ENCODE data around the gene RSF1. TPM values are rescaled to one million over a fixed set of nuclear protein-coding genes. Genes with fewer than 3 reads are reported as not detected.

Gene RSF1
- total and polyA plus RNA-seq, 2 experiments from 2014 or later: 47.9 to 48.8 TPM

DNA sequence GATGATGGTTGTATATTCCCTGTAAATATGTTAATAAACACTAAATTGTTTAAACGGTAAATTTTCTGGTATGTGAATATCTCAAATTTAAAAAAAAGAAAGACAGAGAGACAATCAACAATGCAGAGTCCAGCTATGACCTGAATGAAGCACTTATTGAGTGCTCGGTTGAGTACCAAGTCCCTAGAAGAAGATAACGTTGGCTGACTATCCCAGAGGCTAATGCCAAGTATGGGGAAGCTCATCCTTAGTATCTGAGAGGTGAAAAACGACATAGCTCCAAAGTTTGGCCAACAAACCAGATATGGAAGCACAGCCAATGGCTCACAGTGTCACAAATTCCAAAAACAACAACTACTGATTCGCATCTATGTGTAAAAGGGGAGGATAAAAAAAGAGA lies 71.3 kb downstream of the RSF1 start:
- Histone ChIP-seq H4K20me1 (ENCODE audit: insufficient read depth, poor library complexity, severe bottlenecking) (peaks cover 9% of the 10 kb centered on the region), H3K79me2 (peaks cover 60% of the 10 kb centered on the region)
- WGBS (ENCODE audit: low lambda C conversion rate, missing lambda C conversion rate): 94% methylated on average over 5 of the region's 5 CpGs

GRCh38 chr11:77748266-77748665 lies 72.3 kb downstream of the RSF1 start:
- Histone ChIP-seq H3K4me1 (ENCODE audit: insufficient read depth) (peaks cover 7% of the 10 kb centered on the region), H4K20me1 (ENCODE audit: insufficient read depth, poor library complexity, severe bottlenecking) (peaks cover 9% of the 10 kb centered on the region), H3K9me3 (ENCODE audit: low read depth) (no peaks in the 10 kb centered on the region), H3K4me3 (no peak overlapping the region), H3K27ac (no peak overlapping the region), H3K27me3 (no peaks in the 10 kb centered on the region), H3K79me2 (peaks cover 57% of the 10 kb centered on the region), H3K4me2 (no peak overlapping the region), H3K9me2 (replicated peaks; ENCODE audit: insufficient read depth) (no peaks in the 10 kb centered on the region), H3K36me3 (replicated peaks; ENCODE audit: insufficient read depth, low read depth) (no peaks in the 10 kb centered on the region), H2AFZ (no peak overlapping the region)
- DNase-seq (ENCODE audit: low spot score): no peak
- TF ChIP-seq CTCF (IDR thresholded peaks at IDR 0.05; ENCODE audit: poor library complexity): no peak
- WGBS (ENCODE audit: low lambda C conversion rate, missing lambda C conversion rate): 93% methylated on average over 5 of the region's 5 CpGs

More for the DNA sequence above, 71.3 kb downstream of the RSF1 start:
- Histone ChIP-seq H3K4me3 (no peak overlapping the region), H2AFZ (no peak overlapping the region), H3K36me3 (replicated peaks; ENCODE audit: insufficient read depth, low read depth) (no peaks in the 10 kb centered on the region), H3K27me3 (no peaks in the 10 kb centered on the region), H3K9me3 (ENCODE audit: low read depth) (no peaks in the 10 kb centered on the region), H3K9me2 (replicated peaks; ENCODE audit: insufficient read depth) (no peaks in the 10 kb centered on the region), H3K4me2 (no peak overlapping the region), H3K4me1 (ENCODE audit: insufficient read depth) (peaks cover 7% of the 10 kb centered on the region), H3K27ac (no peak overlapping the region)
- TF ChIP-seq EZH2phosphoT487 (IDR thresholded peaks at IDR 0.05; ENCODE audit: low read depth, severe bottlenecking, unreplicated experiment) (no peak), CTCF (IDR thresholded peaks at IDR 0.05; ENCODE audit: poor library complexity) (no peak), EZH2 (IDR thresholded peaks at IDR 0.05; ENCODE audit: borderline replicate concordance) (no peak)
- no peak for DNase-seq (ENCODE audit: low spot score)

- peaks cover 6% of the 10 kb centered on the region for H3K4me1 ChIP-seq (ENCODE audit: insufficient read depth)
- TF ChIP-seq CTCF (IDR thresholded peaks at IDR 0.05; ENCODE audit: poor library complexity) (no peak), EZH2phosphoT487 (IDR thresholded peaks at IDR 0.05; ENCODE audit: low read depth, severe bottlenecking, unreplicated experiment) (no peak), EZH2 (IDR thresholded peaks at IDR 0.05; ENCODE audit: borderline replicate concordance) (no peak)
- no peak for DNase-seq (ENCODE audit: low spot score)
- no peak overlapping the region for H3K4me2 ChIP-seq
- no peaks in the 10 kb centered on the region for H3K9me2 ChIP-seq (replicated peaks; ENCODE audit: insufficient read depth)
- H3K27me3 ChIP-seq: no peaks in the 10 kb centered on the region
- no peaks in the 10 kb centered on the region for H3K9me3 ChIP-seq (ENCODE audit: low read depth)
- H4K20me1 ChIP-seq (ENCODE audit: insufficient read depth, poor library complexity, severe bottlenecking): peaks cover 6% of the 10 kb centered on the region
- H3K4me3 ChIP-seq: no peak overlapping the region
- H3K79me2 ChIP-seq: peaks cover 54% of the 10 kb centered on the region
- H3K27ac ChIP-seq: no peak overlapping the region
- no peak overlapping the region for H2AFZ ChIP-seq
- WGBS (ENCODE audit: low lambda C conversion rate, missing lambda C conversion rate): 98% methylated on average over 3 of the region's 3 CpGs
- H3K36me3 ChIP-seq (replicated peaks; ENCODE audit: insufficient read depth, low read depth): no peaks in the 10 kb centered on the region
Measured at GRCh38 chr11:77747381-77747969, 73.0 kb downstream of the RSF1 start.

DNA sequence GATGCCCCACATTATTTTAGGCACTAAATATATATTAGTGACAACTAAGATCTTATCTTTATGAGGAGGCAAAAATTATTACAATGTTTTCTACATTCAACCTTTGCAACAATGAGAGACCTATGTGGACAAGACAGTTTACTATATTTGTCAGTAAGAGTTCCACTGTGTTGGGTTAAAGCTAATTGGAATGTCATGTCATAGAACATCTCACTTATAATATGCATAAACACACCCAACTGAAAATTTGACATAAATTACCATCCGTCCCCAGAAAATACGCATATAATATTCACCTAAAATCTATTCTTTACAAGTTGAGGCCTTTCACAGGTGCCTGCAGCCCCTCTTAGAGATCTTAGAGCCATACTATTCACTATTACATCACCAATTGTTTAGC lies 84.0 kb downstream of the RSF1 start:
- H3K4me3 ChIP-seq: no peak overlapping the region
- peaks cover 2% of the 10 kb centered on the region for H3K79me2 ChIP-seq
- 94% methylated on average over 2 of the region's 2 CpGs for WGBS (ENCODE audit: low lambda C conversion rate, missing lambda C conversion rate)
- no peak overlapping the region for H3K27ac ChIP-seq
- DNase-seq (ENCODE audit: low spot score): no peak
- no peaks in the 10 kb centered on the region for H3K9me3 ChIP-seq (ENCODE audit: low read depth)
- H3K4me1 ChIP-seq (ENCODE audit: insufficient read depth): no peaks in the 10 kb centered on the region
- no peak for TF ChIP-seq EZH2 (IDR thresholded peaks at IDR 0.05; ENCODE audit: borderline replicate concordance)
- TF ChIP-seq EZH2phosphoT487 (IDR thresholded peaks at IDR 0.05; ENCODE audit: low read depth, severe bottlenecking, unreplicated experiment): no peak
- TF ChIP-seq CTCF (IDR thresholded peaks at IDR 0.05; ENCODE audit: poor library complexity): no peak
- no peaks in the 10 kb centered on the region for H4K20me1 ChIP-seq (ENCODE audit: insufficient read depth, poor library complexity, severe bottlenecking)
- no peaks in the 10 kb centered on the region for H3K9me2 ChIP-seq (replicated peaks; ENCODE audit: insufficient read depth)
- no peaks in the 10 kb centered on the region for H3K36me3 ChIP-seq (replicated peaks; ENCODE audit: insufficient read depth, low read depth)
- H3K27me3 ChIP-seq: no peaks in the 10 kb centered on the region
- H2AFZ ChIP-seq: no peak overlapping the region
- H3K4me2 ChIP-seq: no peak overlapping the region
